ENCODE data around the gene UBE2E3.
"Not testable (repeated sequence)": the region's sequence is repeated elsewhere in the genome, so short reads cannot be mapped to it uniquely, and the experiment has no call there.

Gene UBE2E3

DNA sequence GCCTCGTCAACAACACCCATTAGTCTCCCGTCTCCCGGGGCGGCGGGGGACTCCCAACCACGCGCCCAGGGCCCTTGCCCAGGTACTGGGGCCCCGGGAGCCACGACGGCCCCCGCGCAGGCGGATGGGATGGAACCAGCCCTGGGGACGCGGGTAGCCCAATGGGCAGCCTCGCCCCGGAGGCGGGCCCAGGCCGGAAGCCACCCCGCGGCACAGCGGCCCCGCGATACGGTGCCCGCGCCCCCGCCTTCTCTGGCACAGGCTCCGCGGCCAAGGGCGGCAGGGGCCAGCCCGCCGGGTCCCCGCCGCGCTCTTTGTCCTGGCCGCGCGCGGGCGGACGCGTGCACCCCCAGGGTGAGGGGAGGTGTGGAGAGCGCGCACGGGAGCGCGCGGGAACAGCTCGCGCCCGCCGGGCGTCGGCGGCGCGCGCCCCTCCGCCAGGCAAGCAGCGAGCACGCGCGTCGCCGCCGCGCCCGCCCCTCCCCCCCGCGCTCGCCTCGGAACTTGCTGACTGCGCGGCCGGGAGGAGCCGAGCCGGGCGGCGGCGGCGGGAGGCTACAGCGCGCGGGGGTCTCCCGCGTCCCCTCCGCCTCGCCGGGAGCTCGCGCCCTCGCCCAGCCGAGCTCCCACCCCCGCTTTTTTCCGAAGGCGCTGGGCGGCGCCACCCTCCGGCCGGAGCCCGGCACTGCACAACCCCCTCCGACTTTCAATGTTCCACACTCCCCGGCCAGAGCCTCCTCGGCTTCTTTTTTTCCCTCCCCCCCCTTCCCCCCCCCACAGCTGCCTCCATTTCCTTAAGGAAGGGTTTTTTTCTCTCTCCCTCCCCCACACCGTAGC, at the start of gene UBE2E3:
TSS of gene UBE2E3 (plus strand) at position 500 of the 837 bp plus-strand sequence. CDS start 1,438 bp downstream, outside the sequence.
- peak; percentile 85 for FAIRE-seq
- DNase-seq (ENCODE audit: insufficient read length, low spot score), result peak; percentile 63

DNA sequence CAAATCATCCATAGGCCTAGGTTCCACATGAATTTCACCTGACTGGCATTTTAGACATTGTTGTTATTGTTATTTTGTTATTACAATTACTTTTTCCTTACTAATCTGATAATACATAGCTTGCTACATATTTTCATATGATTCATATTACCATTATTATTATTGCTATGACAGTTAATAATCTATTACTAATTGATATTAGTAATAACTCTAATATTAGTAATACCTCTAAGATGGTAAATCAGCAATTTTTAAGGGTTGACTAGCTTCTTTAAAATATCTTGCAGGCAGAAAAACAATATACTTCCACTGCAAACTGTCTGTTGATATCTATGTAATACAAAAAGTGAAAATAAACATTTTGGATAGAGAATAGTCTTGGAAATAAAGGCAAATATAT, 48.6 kb upstream of the UBE2E3 start:
- no peak for DNase-seq (ENCODE audit: insufficient read length, low spot score)
- no peak for FAIRE-seq

DNA sequence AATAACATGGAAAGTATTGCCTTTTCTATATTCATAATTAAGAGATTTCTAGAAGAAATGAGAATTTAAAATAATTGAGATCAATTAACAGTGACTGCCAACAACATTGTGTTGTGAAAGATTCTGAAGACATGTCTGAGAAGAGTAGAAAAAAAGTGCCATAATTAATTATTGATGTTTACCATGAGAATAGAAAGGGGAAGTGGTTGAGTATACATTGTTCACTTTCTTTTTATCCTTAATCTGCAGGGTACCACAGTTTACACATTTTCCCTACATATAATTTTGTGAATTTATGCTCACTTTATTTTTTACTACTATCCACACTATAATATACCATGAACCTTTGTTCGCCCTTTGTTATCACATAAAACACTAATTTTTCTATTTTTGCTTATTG, 47.1 kb upstream of the UBE2E3 start:
- FAIRE-seq (no peak), DNase-seq (ENCODE audit: insufficient read length, low spot score) (no peak)

DNA sequence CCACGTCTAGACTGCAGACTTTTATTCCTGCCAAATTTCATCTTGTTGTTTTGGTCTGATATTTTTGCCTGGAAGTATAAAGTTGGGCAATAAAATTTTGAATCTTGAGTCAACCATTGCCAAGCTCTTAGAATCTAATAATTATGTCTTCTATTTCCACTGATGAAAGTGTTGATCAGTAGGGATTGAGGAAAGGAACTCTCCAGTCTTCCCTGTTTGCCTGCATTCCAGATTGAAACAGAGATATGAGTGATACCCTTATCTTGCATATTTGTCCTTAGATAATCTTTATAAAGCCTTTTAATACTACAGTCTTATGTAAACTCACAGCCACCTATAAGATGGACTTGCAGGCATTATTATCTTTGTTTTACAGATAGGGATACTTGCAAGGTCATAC, 45.5 kb upstream of the UBE2E3 start:
- DNase-seq (ENCODE audit: insufficient read length, low spot score), result no peak
- FAIRE-seq, result no peak

DNA sequence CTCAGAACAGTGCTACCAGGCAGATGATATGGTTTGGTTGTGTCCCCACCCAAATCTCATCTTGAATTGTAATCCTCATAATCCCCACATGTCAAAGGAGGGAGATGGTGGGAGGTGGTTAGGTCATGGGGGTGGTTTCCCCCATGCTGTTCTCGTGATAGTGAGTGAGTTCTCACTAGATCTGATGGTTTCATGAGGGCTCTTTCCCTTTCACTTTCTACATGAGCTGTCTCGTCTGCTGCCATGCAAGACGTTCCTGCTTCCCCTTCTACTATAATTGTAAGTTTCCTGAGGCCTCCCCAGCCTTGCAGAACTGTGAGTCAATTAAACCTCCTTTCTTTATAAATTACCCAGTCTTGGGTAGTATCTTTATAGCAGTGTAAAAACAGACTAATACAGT, 42.9 kb upstream of the UBE2E3 start:
- not testable (repeated sequence) for DNase-seq (ENCODE audit: insufficient read length, low spot score); FAIRE-seq

DNA sequence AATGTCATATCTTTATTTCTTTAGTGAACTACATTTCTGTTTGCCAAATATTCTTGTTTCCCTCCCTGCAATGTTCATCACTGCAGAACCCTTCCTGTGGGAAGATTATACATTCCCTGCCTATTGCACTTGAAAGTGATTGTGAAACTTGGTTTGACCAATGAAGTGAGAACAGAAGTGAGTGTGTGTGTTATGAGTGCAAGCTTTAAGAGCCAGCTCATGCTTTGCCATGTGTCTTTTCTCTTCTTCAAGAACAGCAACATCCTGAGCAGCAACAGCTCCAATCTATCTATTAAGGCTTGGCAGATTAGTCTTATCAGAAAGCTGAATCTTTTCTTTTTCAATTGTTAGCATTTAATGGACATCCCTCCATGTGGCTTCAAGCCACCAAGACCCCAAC, 42.0 kb upstream of the UBE2E3 start:
- FAIRE-seq, result no peak
- DNase-seq (ENCODE audit: insufficient read length, low spot score), result no peak

DNA sequence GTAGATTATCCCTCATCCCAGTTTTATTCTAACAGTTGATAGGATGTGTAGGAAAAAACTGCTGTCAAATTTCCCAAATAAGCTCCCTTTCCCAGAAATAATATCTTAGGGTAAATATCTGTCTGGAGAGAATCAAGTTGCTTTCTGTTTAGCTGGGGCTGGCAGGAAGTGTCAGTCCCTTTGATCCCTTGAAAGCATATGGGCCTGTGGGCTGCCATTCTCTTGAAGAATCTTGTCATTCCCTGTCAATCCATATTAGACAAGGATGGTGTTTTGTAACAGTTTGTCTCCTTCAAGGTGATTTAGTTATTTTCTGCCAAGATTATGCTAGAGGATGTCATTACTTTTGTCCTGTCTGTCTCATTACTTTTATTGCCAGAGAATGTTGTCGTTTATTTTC, 37.1 kb upstream of the UBE2E3 start:
- DNase-seq (ENCODE audit: insufficient read length, low spot score) (no peak), FAIRE-seq (no peak)

DNA sequence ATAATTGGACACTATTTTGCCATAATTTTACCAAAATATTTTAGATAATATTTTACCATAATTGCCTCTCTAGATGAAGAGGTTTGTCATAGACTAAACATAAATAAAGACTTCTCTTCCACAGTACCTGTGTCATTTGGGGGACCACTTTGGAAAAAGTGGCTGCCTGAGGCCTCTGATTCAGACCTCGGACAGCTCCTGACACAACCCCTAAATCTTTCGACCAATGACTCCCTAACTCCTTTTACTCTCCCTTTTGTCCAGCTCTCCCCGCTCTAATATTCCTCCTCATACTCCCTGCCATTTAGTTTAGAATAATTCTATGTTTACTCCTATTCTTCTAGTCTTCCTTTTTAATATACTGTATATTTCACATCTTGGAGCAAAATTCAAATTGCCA, 36.0 kb upstream of the UBE2E3 start:
- DNase-seq (ENCODE audit: insufficient read length, low spot score) (no peak), FAIRE-seq (no peak)

DNA sequence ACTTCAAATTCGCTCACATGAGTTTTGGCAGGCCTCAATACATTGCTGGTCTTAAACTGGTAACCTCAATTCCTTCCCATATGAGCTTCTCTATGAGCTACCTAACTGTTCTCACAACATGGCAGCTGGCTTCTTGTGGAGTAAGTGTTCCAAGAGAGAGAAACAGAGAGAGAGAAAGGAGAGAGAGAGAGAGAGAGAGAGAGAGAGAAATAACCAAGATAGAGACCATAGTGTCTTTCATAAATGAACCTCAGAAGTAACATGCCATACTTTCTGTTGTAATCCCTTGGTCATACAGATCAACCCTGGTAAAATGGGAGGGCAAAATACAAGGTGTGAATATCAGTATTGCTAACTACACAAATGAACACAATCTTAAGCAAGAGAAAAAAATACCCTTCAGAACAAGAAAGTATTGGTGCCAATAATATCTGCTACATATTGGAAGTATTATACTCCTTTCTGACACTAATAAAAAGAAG, 33.2 kb upstream of the UBE2E3 start:
- FAIRE-seq (no peak), DNase-seq (ENCODE audit: insufficient read length, low spot score) (no peak)

DNA sequence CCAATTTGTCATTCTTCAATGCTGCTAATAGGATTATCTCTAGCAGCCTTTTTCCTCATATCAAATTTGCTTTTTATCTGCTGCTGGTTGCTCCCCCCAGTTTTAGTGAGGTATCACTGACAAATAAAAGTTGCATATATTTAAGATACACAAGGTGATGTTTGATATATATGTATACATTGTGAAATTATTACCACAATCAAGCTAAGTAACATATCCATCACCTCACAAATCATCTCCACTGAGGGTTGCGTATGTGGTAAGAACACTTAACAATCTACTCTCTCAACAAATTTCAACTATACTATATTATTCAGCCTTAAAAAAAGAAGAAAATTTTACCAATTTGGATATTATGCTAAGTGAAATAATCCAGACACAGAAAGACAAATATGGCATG, 30.5 kb upstream of the UBE2E3 start:
- FAIRE-seq (no peak), DNase-seq (ENCODE audit: insufficient read length, low spot score) (no peak)

DNA sequence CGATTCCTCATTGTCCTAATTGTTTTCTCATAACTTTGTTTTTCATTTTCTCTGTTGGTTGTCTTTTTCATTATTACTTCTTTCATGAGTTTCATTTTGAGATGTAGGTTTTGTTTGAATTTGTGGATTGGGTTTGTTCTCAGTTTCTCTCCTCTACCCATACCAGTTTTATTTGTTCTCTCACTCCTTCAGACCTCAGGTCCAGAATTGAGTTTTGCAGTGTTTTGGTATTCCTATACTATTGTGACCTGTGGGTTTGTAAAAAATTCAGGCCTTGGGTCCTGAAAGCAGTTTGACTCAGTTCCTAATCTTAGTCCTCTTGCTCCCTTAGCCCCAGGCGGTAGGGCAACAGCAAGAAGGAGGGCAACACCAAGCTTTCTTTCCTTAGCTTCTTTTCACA, 28.3 kb upstream of the UBE2E3 start:
- DNase-seq (ENCODE audit: insufficient read length, low spot score), result no peak
- no peak for FAIRE-seq

DNA sequence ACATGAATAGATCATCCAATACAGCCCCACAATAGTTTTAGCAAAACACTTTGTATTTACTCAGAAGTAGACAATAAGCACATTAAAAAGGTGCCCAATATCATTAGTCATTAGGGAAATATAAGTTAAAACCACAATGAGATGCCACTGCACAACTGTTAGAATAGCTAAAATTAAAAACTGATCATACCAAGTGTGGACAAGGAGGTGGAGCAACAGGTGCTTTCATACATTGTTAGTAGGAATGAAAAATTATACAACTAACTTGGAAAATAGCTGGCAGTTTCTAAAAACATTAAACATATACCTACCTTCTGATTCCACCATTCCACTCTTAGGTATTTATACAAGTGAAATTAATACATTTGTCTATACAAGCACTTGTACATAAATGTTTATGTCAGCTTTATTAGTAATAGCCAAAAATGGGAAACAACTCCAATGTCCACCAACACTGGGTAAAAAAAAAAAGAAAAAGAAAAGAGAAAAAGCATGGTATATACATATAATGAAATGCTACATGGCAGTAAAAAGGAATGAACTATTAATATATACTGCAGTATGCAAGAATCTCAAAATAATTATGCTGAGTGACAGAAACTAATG, 27.6 kb upstream of the UBE2E3 start:
- FAIRE-seq, result no peak
- DNase-seq (ENCODE audit: insufficient read length, low spot score), result no peak

DNA sequence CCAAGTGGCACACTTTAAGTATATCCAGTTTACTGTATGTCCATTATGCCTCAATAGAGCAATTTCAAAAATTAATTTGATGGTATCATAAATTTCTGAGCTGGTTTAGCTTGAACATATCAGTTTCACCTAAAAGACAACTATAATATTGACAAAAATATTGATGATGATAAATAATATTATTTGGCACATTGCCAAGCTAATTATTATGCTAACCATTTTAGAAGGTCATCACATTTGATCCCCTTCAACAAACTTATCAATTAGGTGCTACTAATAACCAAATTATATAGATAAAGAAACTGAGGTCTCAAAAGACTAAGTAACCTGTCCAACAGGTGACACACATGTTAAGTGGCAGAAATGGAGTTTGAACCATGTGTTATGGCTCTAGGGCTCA, 26.9 kb upstream of the UBE2E3 start:
- no peak for FAIRE-seq
- no peak for DNase-seq (ENCODE audit: insufficient read length, low spot score)

DNA sequence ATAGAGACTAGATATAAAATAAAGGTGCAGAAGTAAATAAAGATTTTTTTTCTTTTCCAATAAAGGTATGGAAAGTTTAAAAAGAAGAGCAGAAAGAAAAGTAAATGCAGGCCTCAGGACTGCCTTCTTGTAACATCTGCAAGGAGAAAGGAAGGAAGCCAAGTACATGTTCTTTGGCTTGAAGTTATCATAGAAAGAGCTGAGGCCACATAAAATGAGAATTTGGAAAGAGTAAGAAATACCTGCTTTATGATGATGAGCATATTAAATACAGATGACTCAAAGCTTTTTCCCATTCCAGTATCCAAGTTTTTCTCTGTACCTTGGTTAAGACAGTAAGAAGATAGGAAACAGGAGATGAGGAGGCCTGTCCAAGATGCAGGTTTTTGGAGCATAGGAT, 25.3 kb upstream of the UBE2E3 start:
- DNase-seq (ENCODE audit: insufficient read length, low spot score), result no peak
- FAIRE-seq, result no peak

DNA sequence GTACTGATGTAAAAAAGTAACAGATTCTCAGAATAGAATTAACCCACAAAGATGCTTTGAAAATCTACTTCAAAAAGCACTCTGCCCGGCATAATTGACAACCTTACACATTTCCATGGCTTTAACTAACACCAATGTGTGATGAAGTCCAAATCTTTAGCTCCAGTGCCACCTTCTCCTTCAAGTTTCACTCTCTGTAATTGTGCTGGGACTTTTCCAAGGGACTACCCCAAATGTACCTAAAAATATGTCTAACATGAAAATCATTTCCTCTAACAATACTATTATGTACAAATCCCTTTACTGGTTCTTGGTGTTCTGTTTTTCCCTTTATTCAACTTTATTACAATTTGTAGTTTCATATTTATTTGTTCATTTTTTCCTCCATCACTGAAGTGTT, 20.6 kb upstream of the UBE2E3 start:
- FAIRE-seq (no peak), DNase-seq (ENCODE audit: insufficient read length, low spot score) (no peak)

DNA sequence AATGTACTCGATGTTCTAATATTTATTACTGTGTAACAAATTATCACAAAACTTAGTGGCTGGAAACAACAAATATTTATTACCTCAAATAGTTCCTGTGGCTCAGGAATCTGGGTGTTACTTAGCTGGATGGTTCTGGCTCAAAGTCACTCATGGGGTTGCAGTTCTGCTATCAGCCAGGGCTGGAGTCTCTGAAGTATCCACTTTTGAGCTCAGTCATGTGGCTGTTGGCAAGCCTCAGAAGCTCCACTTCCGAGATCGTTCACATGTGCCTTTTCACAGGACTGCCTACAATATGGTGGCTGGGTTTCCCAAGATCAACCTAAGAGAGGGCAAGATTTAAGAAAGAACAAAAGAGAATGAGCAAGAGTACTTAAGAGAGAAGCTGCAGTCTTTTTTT, 19.4 kb upstream of the UBE2E3 start:
- no peak for FAIRE-seq

DNA sequence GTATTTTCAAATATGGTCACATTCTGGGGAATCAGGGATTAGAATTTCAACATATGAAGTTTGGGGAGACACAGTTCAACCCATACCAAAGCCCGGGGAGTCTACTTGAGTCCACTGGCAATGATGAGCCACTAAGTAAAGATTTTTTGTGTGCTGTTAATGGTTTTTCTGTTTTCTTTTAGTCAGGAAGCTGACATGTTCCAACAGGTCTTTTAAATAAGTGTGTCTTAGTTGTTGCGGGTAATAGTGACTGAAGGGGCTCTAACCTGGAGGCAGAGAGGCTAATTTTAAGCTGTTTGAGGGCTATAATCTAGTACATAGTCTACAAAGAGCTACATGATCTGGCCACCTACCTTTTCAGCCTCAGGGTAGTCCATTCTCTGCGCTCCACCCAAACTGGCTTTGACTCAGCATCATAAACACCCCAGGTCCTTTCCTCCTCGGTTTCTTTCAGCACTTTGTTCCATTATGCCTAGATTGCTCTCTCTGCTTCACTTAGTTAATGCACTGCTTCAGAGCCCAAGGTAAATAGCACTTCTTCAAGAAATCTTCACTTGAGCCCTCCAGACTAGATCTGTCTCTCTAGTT, 17.6 kb upstream of the UBE2E3 start:
- FAIRE-seq (no peak), DNase-seq (ENCODE audit: insufficient read length, low spot score) (no peak)

More for the DNA sequence above, 19.4 kb upstream of the UBE2E3 start:
- DNase-seq (ENCODE audit: insufficient read length, low spot score), result no peak

DNA sequence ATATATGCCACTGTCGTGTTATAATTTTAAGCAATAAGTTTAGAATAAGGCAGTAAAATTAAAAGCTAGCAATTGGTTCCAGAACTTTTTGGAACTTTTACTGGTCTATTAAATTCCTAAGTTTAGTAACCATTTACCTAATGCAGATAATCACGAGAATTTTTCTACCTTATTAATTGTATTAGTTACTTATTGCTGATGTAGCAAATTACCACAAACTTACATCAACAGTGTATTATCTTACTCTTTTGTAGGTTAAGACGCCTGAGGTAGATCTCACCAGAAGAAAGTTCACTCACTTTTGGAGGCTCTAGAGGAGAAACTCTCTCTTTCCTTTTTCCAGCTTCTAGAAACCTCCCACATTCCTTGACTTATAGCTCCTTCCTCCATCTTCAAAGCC, 14.0 kb upstream of the UBE2E3 start:
- FAIRE-seq (no peak), DNase-seq (ENCODE audit: insufficient read length, low spot score) (no peak)

DNA sequence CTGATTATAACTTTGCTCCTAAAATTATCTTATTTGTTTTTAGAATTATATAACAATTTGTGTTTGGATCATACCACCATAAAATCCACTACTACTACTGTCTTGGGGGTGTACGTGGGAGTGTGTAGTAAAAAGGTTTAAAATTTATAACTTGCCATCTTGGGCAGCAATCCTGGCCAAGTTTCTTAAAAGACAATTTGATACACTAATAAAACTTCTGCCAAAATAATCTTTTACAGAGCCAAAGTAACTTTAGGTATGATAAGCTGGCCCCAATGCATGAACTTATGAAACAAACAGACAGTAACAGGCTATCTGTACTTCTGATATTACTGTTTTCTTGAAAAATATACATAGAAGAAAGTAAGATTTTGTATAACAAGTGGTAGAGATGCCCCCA, 11.3 kb upstream of the UBE2E3 start:
- DNase-seq (ENCODE audit: insufficient read length, low spot score), result no peak
- no peak for FAIRE-seq

DNA sequence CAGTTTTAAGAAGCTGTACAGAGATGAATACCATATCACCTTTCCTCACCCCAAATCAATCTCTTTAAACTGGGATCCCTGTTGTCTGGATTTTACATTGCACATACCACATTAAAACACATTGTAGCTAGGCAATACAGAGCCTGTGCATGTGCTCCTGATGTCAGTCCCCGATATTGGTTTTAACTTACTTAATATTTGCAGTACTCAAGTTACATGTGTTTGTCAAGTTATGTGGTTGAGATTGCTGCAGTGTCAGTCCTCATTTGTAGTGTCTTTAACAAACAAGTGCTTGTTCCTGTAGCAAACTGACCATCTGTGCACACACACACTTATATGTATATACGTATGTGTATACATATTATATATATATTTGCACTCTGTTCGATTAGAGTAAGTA, 10.4 kb upstream of the UBE2E3 start:
- FAIRE-seq (no peak), DNase-seq (ENCODE audit: insufficient read length, low spot score) (no peak)

DNA sequence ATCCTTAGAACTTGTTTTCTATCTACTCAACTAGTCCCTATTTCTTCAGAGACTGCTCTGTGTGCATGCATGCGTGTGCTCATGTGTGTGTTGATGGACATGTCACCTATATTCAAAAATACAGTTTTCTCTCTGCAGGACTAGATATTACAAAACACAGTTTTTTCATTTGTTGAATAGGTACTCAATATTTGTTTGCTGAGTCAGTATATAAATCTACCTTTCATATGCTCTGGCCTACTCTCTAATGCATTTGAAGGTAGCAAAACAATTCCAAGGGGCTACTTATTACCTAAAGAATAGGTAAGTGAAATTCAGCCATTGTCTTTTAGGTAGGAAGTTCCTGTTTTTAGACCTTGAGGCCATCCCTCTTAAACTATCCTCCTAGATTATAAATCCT, 8.6 kb upstream of the UBE2E3 start:
- DNase-seq (ENCODE audit: insufficient read length, low spot score) (no peak), FAIRE-seq (no peak)

DNA sequence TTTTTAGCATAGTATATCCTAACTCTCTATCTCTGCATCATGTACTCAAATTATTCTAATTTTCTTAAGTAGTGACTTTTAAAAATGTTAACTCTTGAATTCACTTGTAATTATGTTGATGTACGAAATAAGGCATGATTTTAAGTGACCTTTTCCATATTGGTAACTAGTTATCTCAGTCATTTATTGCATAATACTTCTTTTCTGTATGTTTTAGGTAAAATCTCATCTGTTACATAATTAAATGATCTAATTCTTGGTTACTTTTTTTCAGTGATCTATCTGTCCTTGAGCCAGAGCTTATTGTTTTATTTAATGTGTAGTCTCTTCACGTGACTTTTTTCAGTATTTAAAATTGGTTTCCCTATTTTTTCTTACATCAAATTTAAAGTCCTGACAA, 4.8 kb upstream of the UBE2E3 start:
- DNase-seq (ENCODE audit: insufficient read length, low spot score), result no peak
- no peak for FAIRE-seq
